T47D (cell line): Measurements from ENCODE around the gene NOTO.

Experiments used
- DNase-seq, 2 experiments: peaks; one replicate each; pipeline versions ENCODE4 v3.0.0 to v3.0.0-alpha.2; 2011 to 2012; ENCODE audit warnings: low read depth in 1 of 2, low spot score in 1 of 2
- JUND ChIP-seq: IDR thresholded peaks from 2 replicates; pipeline ENCODE4 v1.6.1; 2012; ENCODE audit warnings: low read depth
- in situ Hi-C: cut with HindIII; loops from 2 replicates; pipeline ENCODE4 v1.10.0; 2016; ENCODE audit warnings: low sequenced_read_pairs, low pct_unique_long_range_greater_than_20kb

The NOTO gene

GRCh38 chr2:73246850-73247249, 44.5 kb downstream of the NOTO start:
- TF ChIP-seq JUND = no peak
- DNase-seq = no peak
- in situ Hi-C loops = no loop called here

DNA sequence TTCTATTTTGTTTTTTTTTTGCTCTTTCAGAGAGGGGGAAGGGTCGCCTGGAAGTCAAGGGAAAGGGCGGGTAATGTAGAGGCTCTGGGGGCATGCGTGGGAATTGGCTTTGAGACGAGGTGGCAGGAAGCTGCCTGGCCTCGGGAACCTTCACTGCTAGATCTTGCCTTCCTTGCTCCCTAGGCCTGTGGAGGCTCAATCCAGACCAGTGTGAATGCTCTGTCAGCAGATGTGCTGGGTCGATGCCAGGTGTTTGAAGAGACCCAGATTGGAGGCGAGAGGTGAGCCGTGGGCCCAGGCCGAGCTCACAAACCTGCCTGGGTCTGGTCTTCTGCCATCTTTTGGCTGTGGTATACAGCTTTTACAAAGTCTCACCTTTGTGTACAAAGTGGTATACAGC, 47.3 kb downstream of the NOTO start:
- no peak for TF ChIP-seq JUND
- in situ Hi-C loops = no loop called here
- no peak for DNase-seq

- in situ Hi-C loops = no loop called here
- DNase-seq = no peak
- no peak for TF ChIP-seq JUND
Measured at GRCh38 chr2:73250872-73251846, 48.8 kb downstream of the NOTO start.

GRCh38 chr2:73252238-73253027, 50.1 kb downstream of the NOTO start:
- no peak for TF ChIP-seq JUND
- DNase-seq = no peak
- in situ Hi-C loops = no loop called here

DNA sequence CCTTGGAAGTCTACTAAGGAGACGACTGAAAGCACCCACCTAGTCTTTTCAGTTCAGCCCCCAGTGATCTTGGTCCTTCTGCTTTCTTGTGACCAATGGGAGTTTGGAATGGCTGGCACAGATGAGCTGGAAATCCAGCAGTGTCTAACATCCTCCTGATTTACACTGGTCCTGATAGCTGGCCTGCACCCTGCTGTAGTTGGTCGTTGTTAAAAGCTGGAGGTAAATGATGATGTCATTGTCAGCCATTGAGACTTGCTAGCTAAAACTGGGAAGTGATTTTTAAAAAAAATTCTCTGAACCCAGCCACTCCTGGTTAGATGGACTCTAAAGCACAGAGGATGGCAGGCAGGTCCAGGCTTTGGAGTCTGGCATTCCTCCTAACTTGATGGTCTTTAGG, 51.0 kb downstream of the NOTO start:
- DNase-seq = no peak
- in situ Hi-C loops = no loop called here
- no peak for TF ChIP-seq JUND

DNA sequence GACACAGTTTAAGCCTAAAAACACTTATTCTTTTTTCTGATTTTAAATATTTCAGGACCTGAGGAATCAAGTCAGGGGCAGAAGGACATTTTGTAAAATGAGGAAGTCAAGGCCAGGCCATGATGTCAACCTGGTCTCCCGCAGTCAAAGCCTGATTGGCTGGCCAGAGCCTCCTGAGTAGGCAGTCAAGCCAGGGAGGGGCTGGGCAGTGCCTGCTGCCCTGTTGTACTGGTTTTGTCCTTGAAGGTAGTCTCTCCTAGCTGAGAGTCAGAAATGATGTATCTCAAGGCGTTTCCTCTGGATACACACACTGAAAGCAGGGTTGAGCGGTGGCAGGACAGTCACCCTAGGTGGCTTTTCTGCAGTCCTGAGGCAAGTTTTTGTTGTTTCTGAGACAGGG, 51.5 kb downstream of the NOTO start:
- no peak for TF ChIP-seq JUND
- peak; percentile 35 to 50 for DNase-seq

DNA sequence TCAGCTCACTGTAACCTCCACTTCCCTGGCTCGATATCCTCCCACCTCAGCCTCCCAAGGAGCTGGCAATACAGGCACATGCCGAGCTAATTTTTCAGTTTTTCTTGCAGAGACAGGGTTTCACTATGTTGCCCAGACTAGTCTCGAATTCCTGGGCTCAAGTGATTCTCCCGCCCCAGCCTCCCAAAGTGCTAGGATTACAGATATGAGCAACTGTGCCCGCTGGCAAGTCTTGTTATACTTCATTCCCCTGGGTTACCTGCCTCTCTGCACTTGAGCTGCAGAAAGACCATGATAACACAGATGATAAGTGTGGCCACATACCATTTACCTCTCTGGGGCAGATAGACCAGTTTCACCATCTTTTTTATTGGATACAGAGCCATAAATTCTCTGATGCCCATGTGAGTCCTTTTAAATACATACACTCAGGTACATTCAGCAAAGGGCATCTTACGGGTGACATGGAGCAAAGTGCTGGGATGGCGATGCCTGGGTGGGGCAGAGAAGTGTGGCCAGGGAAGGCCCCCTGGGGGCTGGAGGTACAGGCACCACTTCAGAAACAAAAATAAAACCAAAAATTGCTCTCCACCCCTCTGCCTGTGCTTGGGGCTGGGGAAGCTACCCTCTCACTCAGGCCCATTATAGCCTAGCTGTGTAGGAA, 52.1 kb downstream of the NOTO start:
- in situ Hi-C loops = no loop called here
- DNase-seq = no peak
- TF ChIP-seq JUND = no peak

More for the DNA sequence above, 51.5 kb downstream of the NOTO start:
- in situ Hi-C loops = no loop called here

- no peak for DNase-seq
- in situ Hi-C loops = no loop called here
- TF ChIP-seq JUND = no peak
Measured at GRCh38 chr2:73255007-73255644, 52.8 kb downstream of the NOTO start.

DNA sequence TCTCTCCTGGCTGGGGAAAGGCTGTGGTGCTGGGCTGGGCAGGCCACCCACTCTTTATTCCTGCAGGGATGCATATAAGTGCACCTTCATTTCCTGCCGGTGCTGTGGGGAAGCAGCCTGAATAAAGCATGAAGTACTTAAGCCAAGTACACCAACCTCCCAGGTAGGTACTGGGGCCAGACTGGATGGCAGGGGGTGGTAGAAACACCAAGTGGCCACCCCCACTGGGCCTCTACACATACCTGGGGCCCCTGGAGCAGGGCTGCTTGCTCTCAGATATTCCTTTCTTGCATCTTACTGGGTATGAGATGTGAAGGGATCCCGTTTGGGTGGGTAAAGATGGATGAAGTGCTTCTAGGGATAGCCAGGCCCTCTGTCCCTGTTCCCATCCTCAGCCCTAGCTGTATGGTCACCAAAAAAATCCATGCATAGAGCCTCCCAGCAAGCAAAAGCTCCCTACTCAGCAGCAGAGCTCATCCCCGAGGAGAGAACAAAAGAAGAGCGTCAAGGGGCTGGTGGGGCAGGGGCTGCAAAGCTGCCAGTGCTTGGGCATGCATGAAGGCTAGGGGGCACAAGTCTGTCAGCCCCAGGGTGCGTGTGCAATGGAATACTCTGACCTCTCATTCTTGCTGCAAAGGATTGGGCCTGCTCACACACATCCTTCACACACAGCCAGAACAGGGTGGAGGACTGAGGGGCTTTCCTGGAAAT, 53.7 kb downstream of the NOTO start:
- in situ Hi-C loops = no loop called here
- TF ChIP-seq JUND = no peak
- no peak for DNase-seq

DNA sequence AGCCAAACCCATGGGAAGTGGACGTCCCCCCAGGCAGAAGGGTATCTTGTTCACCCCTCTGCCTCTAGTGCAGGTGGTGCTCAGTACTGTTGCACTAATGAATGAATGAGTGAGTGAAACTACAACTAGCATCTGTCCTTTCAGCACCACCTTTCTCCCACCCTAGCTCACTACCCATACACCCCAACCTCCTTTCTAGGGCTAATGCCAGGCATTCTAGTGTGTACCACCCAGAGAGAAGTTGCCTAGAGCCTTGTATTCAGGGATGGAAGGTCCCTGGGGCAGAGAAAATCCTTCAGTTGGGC, 54.2 kb downstream of the NOTO start:
- no peak for TF ChIP-seq JUND
- no peak for DNase-seq
- in situ Hi-C loops = no loop called here

DNA sequence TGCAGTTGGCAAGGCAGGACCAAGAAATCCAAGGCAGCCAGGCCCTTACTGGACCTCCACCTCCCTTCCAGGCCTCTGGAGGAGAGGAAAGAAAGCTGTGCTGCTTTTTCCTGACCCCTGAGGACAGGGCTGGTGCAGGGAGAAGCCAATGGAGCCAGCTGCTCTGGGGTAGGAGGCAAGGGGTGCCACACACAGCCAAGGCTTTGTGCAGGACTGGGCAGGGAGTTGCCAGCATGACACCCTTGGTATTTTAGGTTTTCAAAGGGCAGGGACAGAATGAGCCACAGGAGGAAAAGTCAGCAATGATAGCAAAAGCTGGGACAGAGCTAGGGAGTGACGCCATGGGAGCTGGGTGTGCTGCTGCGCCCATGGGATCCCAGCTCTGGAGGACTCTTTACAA, 54.6 kb downstream of the NOTO start:
- no peak for DNase-seq
- in situ Hi-C loops = no loop called here
- no peak for TF ChIP-seq JUND
